Islet of Langerhans (tissue), 1 donor: ENCODE results near the gene IMMP2L.

Experiments
- FAIRE-seq: peaks from one replicate; lab custom pipeline; 2011; peaks lifted over from hg19 to GRCh38; lab: Jason Lieb, UNC

IMMP2L gene

GRCh38 chr7:111210996-111211395 lies 351.3 kb downstream of the IMMP2L start:
- FAIRE-seq = no peak

- FAIRE-seq = no peak
Measured at GRCh38 chr7:111210043-111210442, 352.2 kb downstream of the IMMP2L start.

- FAIRE-seq = no peak
Measured at GRCh38 chr7:111205251-111205650, 357.0 kb downstream of the IMMP2L start.

GRCh38 chr7:111202321-111202720 lies 360.0 kb downstream of the IMMP2L start:
- FAIRE-seq = no peak

GRCh38 chr7:111199643-111200042 lies 362.6 kb downstream of the IMMP2L start:
- FAIRE-seq = no peak

GRCh38 chr7:111198255-111198654 lies 364.0 kb downstream of the IMMP2L start:
- FAIRE-seq = no peak

GRCh38 chr7:111196655-111197054 lies 365.6 kb downstream of the IMMP2L start:
- no peak for FAIRE-seq

GRCh38 chr7:111192614-111193413 lies 369.5 kb downstream of the IMMP2L start:
- no peak for FAIRE-seq

GRCh38 chr7:111190804-111191203 lies 371.5 kb downstream of the IMMP2L start:
- FAIRE-seq = no peak

GRCh38 chr7:111184987-111185386 lies 377.3 kb downstream of the IMMP2L start:
- no peak for FAIRE-seq

- no peak for FAIRE-seq
Measured at GRCh38 chr7:111183321-111183720, 379.0 kb downstream of the IMMP2L start.

GRCh38 chr7:111180338-111180737 lies 382.0 kb downstream of the IMMP2L start:
- no peak for FAIRE-seq

GRCh38 chr7:111175908-111176441 lies 386.3 kb downstream of the IMMP2L start:
- no peak for FAIRE-seq

- FAIRE-seq = peak; percentile 24
Measured at GRCh38 chr7:111174510-111174909, 387.8 kb downstream of the IMMP2L start.

- FAIRE-seq = no peak
Measured at GRCh38 chr7:111173990-111174389, 388.3 kb downstream of the IMMP2L start.

GRCh38 chr7:111173528-111173927 lies 388.8 kb downstream of the IMMP2L start:
- no peak for FAIRE-seq

- FAIRE-seq = no peak
Measured at GRCh38 chr7:111172564-111173257, 389.6 kb downstream of the IMMP2L start.

- peak; percentile 89 for FAIRE-seq
Measured at GRCh38 chr7:111168182-111168581, 394.1 kb downstream of the IMMP2L start.

GRCh38 chr7:111164442-111164841 lies 397.9 kb downstream of the IMMP2L start:
- FAIRE-seq = no peak

- no peak for FAIRE-seq
Measured at GRCh38 chr7:111162692-111163091, 399.6 kb downstream of the IMMP2L start.

- FAIRE-seq = peak; percentile 82
Measured at GRCh38 chr7:111160297-111160696, 402.0 kb downstream of the IMMP2L start.

GRCh38 chr7:111159426-111159825 lies 402.9 kb downstream of the IMMP2L start:
- no peak for FAIRE-seq

- FAIRE-seq = no peak
Measured at GRCh38 chr7:111150709-111151108, 411.6 kb downstream of the IMMP2L start.
